Activated T-cell treated with anti-CD3 and anti-CD28 coated beads, Interleukin-2, amount 50 U/mL, for 4 hours (primary cell): ENCODE data around the gene AVEN. TPM values are rescaled to one million over a fixed set of nuclear protein-coding genes. Genes with fewer than 3 reads are reported as not detected.

ENCODE experiments used
- ATAC-seq, 2 donors: fragments of 200-7000 bp; cut with Tn5 transposase; one replicate each; pipeline ENCODE4 v1.10.0; 2021
- DNase-seq: peaks from one replicate; pipeline ENCODE4 v3.0.0-alpha.2; 2020
- H3K27me3 Mint-ChIP-seq: one replicate; pipeline ENCODE4 v1.8.0; 2021; ENCODE audit warnings: low read depth, mixed read lengths
- H3K36me3 Mint-ChIP-seq: one replicate; pipeline ENCODE4 v1.8.0; 2022; ENCODE audit warnings: mixed read lengths; ENCODE audit not compliant: insufficient read depth
- H3K4me1 Mint-ChIP-seq: one replicate; pipeline ENCODE4 v1.8.0; 2021; ENCODE audit warnings: low read depth, mixed read lengths
- H3K4me3 Mint-ChIP-seq: one replicate; pipeline ENCODE4 v1.8.0; 2021; ENCODE audit warnings: mild to moderate bottlenecking, moderate library complexity, mixed read lengths
- H3K9me3 Mint-ChIP-seq: one replicate; pipeline ENCODE4 v1.8.0; 2021; ENCODE audit warnings: mixed read lengths
- total RNA-seq, 3 donors: library from RNA; stranded (reverse); gene quantifications; one replicate each; pipeline ENCODE4 v1.2.1, GENCODE V29; 2021

AVEN gene
- total RNA-seq, 3 donors from 2014 or later = 14.7 to 17.9 (median 17.2) TPM

DNA sequence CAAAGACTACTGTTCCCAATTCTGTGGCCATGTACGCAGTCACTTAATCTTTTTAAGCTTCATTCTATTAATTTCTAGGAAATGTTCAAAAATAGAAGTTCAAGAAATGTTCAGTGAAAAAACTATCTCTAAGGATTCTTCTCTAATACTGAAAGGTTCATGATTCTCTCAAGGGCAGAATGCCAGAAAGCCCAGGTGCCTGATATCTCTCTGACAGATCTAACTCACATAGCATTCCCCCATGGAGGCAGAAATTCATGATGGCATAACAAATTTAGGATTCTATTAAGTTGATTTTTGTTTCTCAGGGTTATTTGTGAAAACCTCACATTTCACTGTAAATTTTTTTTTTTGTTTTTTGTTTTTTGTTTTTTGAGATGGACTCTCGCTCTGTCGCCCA, 53.3 kb downstream of the AVEN start:
- DNase-seq (no peak), ATAC-seq (no peak)
- Mint-ChIP-seq H3K9me3 (no peaks in the 10 kb centered on the region), H3K27me3 (no peaks in the 10 kb centered on the region), H3K4me3 (no peak overlapping the region), H3K4me1 (no peaks in the 10 kb centered on the region), H3K36me3 (peaks cover 7% of the 10 kb centered on the region)

DNA sequence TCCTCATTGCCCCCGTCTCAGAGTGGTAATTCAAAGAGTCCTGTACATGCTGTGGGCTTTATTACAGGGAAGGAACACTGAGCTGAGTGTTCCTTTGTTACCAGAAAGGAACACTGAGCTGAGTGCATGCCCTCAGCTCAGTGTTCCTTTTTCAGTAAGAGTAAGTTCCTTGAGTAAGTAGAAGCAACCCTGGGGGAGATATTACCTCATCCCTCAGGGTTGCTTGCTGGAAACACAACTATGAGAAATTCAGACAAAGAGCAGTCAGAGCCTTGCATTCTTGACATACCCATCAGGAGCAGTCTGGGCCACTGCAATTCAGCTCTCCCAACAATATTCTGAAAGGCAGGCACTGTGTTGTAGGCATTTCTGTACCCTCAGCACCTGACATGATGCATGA, 53.7 kb downstream of the AVEN start:
- Mint-ChIP-seq H3K9me3 (no peaks in the 10 kb centered on the region), H3K4me1 (no peaks in the 10 kb centered on the region), H3K4me3 (no peak overlapping the region), H3K36me3 (peaks cover 7% of the 10 kb centered on the region), H3K27me3 (no peaks in the 10 kb centered on the region)
- DNase-seq (no peak), ATAC-seq (no peak)

DNA sequence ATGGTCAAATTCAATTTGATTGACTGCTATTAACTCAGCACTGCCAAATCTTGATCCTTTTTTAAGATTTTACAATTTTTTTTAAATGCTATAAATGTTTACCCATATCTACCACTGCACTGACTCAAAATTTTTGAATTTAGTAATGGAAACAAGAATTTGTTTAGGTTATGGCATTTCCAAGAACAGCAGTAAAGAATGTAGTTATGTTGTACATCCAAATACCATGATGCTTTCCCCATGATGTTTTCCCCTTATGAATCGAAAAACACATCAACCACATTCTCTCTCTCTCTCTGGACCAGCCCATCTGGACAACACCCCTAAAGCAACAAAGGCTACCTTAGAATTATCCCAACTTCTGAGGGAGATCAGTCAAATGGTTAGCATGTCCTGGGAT, 56.5 kb downstream of the AVEN start:
- Mint-ChIP-seq H3K4me1 (no peaks in the 10 kb centered on the region), H3K36me3 (peaks cover 7% of the 10 kb centered on the region), H3K4me3 (no peak overlapping the region), H3K27me3 (no peaks in the 10 kb centered on the region), H3K9me3 (no peaks in the 10 kb centered on the region)
- no peak for ATAC-seq
- no peak for DNase-seq

DNA sequence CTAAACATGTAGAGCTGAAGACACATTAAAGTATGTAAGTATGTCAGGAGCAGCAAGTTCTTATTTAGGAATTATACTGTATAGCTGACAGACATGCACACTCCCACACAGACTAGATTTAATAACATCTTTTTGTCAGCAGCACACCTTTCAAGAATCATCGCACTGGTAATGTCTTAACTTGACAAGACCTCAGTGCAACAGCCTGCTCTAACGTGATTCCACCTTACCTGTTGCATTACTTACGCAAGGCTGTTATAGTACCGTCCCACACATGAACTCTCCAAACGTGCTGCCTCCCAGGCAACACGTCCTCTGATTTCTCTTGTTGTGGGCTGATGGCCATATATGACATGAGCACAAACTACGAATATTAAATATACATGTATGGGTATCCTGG, 58.8 kb downstream of the AVEN start:
- H3K4me1 Mint-ChIP-seq = no peaks in the 10 kb centered on the region
- H3K27me3 Mint-ChIP-seq = no peaks in the 10 kb centered on the region
- no peak for DNase-seq
- no peak overlapping the region for H3K4me3 Mint-ChIP-seq
- peaks cover 7% of the 10 kb centered on the region for H3K36me3 Mint-ChIP-seq
- no peaks in the 10 kb centered on the region for H3K9me3 Mint-ChIP-seq
- ATAC-seq = no peak

DNA sequence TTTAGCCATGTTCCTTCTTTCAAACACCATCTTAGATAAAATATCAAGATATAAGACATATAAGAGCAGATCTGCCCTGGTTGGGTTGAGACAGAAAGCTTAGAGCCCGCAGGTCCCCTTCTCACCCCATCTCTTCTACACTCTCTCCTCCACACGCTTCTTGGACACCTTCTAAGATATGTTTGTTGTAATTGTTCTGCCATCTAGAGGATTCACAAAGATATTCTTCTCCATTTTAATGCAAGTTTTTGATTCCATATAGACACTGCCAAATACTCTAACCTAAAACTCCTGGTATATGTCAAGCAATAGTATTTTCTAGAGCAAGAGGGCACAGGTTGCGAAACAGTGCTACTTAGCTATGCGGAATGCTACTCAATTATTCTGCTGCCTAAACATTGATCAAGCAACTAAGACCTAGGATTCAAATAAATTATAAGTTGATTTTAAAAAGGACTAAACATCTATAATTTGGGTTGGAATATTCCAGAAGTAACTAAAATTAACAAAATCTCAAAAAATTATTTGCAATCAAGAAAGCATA, 63.9 kb downstream of the AVEN start:
- no peak overlapping the region for H3K4me3 Mint-ChIP-seq
- H3K4me1 Mint-ChIP-seq = no peaks in the 10 kb centered on the region

DNA sequence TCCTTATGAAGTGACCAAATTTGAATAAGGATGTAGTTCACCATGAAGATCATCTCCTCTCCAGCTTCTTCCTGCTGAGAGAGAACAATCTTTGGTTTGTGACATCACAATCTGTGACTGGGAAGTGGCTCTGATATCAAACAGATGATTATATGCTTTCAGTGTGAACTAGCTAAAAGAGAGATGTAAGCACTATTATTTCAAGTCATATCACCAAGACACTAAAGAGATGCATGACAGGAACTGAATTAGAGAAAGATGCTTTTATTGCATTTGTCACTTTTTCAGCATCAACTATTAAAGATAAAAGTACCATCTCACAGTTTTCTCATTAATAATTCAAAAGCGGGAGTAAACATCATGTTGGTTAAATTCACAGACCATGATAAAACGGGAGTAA, 67.2 kb downstream of the AVEN start:
- Mint-ChIP-seq H3K9me3 (no peaks in the 10 kb centered on the region), H3K27me3 (peaks cover 1% of the 10 kb centered on the region), H3K4me1 (no peaks in the 10 kb centered on the region), H3K4me3 (no peak overlapping the region), H3K36me3 (peaks cover 2% of the 10 kb centered on the region)
- no peak for ATAC-seq
- no peak for DNase-seq

More for the DNA sequence above, 63.9 kb downstream of the AVEN start:
- ATAC-seq (no peak), DNase-seq (no peak)
- no peaks in the 10 kb centered on the region for H3K9me3 Mint-ChIP-seq
- no peaks in the 10 kb centered on the region for H3K36me3 Mint-ChIP-seq
- H3K27me3 Mint-ChIP-seq = no peaks in the 10 kb centered on the region

DNA sequence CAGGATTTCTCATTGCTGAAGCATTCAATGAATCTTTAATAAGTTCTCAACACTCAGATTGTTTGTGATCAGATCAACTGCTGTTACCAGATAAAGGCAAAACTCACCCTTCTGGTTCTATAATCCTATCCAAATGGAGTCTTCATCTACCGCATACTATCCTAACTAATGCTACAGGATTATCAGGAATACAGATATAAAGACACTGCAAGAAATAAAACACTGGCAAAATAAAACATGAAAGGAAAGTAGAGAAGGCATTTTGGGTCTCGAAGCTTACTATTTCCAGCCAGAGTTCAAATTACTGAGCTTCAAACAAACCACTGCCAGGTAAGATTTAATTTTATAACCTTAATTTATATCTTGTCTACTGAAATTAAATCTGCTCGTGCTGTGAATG, 70.2 kb downstream of the AVEN start:
- Mint-ChIP-seq H3K9me3 (no peaks in the 10 kb centered on the region), H3K27me3 (peaks cover 1% of the 10 kb centered on the region), H3K4me1 (no peaks in the 10 kb centered on the region), H3K36me3 (peaks cover 2% of the 10 kb centered on the region), H3K4me3 (no peak overlapping the region)
- ATAC-seq = no peak
- DNase-seq = no peak

DNA sequence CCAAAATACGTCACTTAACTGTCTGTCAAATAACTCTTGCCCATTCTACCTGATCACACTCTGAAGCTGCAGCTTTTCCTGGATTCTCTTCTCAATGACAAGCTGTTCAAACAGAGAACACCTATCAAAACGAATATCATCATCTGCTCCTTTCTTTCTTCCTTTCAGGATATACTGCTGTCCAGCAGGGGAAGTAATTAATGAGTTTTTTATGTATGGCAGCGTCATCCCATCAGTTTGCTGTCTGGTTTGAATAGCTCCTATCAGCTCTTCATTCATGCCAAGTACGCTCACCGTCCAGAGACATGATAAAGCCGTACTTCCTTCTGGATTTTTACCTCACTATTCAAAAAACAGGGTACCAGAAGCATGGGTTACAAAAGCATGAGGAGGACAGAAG, 70.8 kb downstream of the AVEN start, which contains the start of gene CHRM5:
CHRM5 (plus strand) TSS at position 274 of the 400 bp plus-strand sequence. CDS start 94,221 bp downstream, outside the sequence.
- Mint-ChIP-seq H3K9me3 (no peaks in the 10 kb centered on the region), H3K4me3 (no peak within 1 kb of the TSS), H3K4me1 (no peaks in the 10 kb centered on the region), H3K27me3 (peaks cover 1% of the 10 kb centered on the region), H3K36me3 (peaks cover 2% of the 10 kb centered on the region)
- no peak for ATAC-seq
- no peak for DNase-seq

DNA sequence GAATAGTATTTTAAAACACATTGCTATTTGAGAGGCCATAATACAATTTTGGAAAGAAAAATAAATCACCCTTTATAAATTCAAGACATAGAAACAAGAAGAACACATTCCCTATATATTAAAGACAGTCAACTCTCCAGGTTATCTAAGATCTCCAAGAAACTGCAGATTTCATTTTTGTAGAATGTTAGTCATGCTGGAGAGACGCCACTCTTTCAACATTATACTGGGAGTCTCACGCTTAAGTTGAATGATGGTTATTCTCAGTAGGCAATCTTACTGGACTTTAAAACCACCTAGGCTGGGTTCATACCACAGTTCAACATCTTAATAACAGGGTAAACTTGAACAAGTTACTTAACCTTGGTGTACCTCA, 74.4 kb downstream of the AVEN start:
- H3K4me1 Mint-ChIP-seq = no peaks in the 10 kb centered on the region
- no peak overlapping the region for H3K4me3 Mint-ChIP-seq
- peaks cover 2% of the 10 kb centered on the region for H3K36me3 Mint-ChIP-seq
- ATAC-seq = no peak
- peaks cover 1% of the 10 kb centered on the region for H3K27me3 Mint-ChIP-seq
- no peak for DNase-seq
- H3K9me3 Mint-ChIP-seq = no peaks in the 10 kb centered on the region

DNA sequence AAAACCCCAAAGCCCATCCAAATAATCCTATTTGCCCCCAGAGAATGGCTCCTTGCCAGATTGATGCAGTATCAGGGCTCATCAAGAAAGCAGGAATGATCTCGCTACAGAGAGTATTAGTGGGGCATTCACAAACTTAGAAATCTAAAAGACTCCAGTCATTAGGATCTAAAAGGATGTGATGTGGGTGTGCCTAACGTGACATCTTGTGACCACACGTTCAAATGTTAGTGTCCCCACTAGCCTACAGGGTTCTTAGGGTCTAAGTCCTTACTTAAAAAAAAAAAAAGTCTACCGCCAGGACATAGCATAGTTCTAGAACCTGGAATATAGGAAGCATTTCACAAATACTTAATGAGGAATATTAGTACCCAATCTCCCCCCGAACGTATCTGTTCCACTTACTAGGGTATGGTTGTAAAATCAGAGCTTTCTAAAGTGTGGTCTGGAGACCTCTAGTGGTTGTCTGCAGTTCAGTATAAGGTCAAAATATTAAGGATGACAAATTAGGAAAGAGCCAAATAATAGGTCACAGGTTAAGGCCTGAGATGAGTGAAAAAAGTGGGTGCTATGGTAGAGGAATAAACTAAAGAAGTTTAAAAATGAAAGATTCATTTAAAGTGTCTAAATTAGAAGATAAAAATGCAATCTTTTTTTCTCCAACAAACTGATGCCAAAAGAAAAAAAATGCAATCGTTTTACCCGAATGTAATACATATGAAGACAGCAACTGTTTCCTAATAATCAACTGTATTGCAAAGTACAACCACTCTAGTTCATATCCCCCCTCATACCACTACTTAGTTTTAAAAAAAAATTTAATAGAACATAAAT, 75.0 kb downstream of the AVEN start:
- ATAC-seq (no peak), DNase-seq (no peak)
- H3K27me3 Mint-ChIP-seq = peaks cover 1% of the 10 kb centered on the region
- peaks cover 2% of the 10 kb centered on the region for H3K36me3 Mint-ChIP-seq
- H3K4me1 Mint-ChIP-seq = no peaks in the 10 kb centered on the region
- no peak overlapping the region for H3K4me3 Mint-ChIP-seq
- no peaks in the 10 kb centered on the region for H3K9me3 Mint-ChIP-seq

DNA sequence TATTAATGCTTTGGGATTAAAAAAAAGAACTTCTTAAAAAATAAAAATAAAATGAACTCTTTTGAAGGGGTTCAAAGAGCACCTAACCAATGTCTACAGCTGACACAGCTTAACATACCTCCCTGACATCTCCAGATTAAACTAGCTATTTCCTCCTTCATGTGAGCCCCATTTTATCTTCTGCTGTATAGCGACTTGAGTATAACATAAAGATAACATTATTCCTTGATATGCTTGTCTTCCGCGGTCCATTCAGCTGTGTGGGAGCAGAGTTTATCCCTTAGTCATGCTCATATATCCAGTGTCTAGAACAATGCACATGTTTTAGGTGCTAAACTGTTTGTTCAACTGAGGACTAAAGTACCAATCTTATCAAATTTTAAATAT, 78.5 kb downstream of the AVEN start:
- Mint-ChIP-seq H3K4me1 (no peaks in the 10 kb centered on the region), H3K36me3 (no peaks in the 10 kb centered on the region), H3K9me3 (no peaks in the 10 kb centered on the region), H3K4me3 (no peak overlapping the region), H3K27me3 (no peaks in the 10 kb centered on the region)
- no peak for ATAC-seq
- DNase-seq = no peak

DNA sequence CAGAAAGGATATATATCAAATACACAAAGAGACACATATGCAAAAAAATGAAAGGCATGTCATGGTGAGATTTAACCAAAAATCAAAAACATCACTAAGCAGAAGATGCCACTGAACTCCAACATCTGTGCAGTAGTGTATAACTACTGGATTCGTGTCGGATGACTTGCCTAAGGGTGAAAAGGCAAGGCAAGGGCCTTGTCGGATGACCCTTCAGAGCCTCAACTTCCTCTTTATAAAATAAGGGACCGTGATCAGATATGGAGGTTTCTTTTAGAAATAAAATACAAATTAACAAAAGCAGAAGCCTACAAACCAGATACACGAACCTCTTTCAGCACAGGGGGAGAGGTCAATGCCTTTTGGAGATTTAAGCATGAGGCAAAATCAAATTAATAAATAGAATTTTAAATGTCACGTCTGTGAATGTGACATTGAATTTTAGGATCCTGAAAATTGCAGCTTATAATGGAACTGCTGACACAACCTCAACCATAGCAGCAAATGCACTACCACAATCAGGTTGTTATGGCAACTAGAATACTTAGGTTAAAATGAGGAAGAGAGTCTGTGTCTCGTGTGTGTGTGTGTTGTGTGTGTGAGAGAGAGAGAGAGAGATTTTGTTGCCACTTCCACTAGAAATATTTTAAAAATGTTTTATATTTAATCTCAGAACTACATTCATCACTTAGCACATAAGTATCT, 79.0 kb downstream of the AVEN start:
- ATAC-seq = no peak
- Mint-ChIP-seq H3K27me3 (no peaks in the 10 kb centered on the region), H3K4me3 (no peak overlapping the region), H3K9me3 (no peaks in the 10 kb centered on the region), H3K4me1 (no peaks in the 10 kb centered on the region), H3K36me3 (no peaks in the 10 kb centered on the region)
- DNase-seq = no peak

DNA sequence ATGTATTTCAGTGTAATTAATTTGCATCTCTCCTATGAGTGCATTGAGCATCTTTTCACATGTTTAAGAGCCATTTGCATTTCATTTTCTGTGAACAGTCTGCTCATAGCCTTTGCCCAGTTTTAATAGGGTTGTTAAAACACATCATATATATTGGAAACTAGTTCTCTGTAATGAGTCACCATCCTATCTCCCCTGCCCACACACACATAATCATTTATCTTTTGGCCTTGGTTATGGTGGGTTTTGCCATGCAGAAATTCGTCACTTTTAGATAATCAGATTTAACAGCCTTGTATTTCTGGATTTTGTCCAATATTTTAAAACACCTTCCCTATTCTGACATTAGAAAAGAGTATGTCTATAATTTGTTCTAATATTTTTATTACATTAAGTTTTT, 82.6 kb downstream of the AVEN start:
- no peak overlapping the region for H3K4me3 Mint-ChIP-seq
- no peaks in the 10 kb centered on the region for H3K9me3 Mint-ChIP-seq
- H3K36me3 Mint-ChIP-seq = no peaks in the 10 kb centered on the region
- no peaks in the 10 kb centered on the region for H3K27me3 Mint-ChIP-seq
- peaks cover 9% of the 10 kb centered on the region for H3K4me1 Mint-ChIP-seq
- DNase-seq (no peak), ATAC-seq (no peak)

DNA sequence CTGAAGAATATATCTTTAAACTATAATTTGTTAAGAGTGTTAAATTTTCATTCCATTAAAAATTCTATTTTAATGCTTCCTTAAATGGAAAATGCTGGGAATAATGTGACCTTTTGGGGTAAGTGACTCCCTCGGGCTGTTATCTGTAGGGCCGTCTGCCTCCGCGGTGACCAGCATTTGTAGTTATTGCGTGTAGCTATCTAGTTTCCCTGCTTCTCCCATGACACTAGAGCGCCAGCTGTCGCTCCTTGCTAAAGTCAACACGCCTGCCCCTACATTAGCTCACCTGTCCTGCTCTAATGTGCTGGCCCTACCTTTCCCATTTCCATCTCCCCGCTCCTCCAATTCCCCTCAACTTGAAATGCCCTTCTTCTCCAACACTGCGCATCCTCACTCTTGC, 83.1 kb downstream of the AVEN start:
- H3K4me3 Mint-ChIP-seq = no peak overlapping the region
- DNase-seq (no peak), ATAC-seq (no peak)
- H3K4me1 Mint-ChIP-seq = peaks cover 9% of the 10 kb centered on the region
- H3K9me3 Mint-ChIP-seq = no peaks in the 10 kb centered on the region
- no peaks in the 10 kb centered on the region for H3K27me3 Mint-ChIP-seq
- H3K36me3 Mint-ChIP-seq = no peaks in the 10 kb centered on the region

DNA sequence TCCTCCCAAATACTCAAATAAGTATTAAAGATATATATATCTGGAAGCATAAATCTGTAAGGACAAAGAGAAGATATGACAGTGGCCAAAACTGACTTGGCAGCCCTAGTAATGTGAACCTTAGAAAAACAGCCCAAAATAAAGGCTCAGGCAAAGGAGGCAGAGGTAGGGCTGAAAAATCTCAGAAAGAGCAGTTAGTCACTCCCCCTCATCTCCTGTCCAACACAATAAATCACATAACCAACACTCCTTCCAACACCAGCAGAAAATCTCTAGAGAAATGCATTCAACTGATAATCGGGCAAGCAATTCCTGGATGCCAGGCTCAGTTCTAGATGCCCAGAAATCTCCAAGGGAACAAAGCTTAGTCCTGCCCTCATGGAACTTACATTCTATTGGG, 92.9 kb downstream of the AVEN start:
- Mint-ChIP-seq H3K4me1 (no peaks in the 10 kb centered on the region), H3K27me3 (no peaks in the 10 kb centered on the region)

More for the DNA sequence above, 92.9 kb downstream of the AVEN start:
- H3K4me3 Mint-ChIP-seq = no peak overlapping the region
- DNase-seq (no peak), ATAC-seq (no peak)
- peaks cover 8% of the 10 kb centered on the region for H3K36me3 Mint-ChIP-seq
- H3K9me3 Mint-ChIP-seq = no peaks in the 10 kb centered on the region
